Fibroblast of lung (primary cell): ENCODE measurements around the gene ZFP64.

Source experiments
- CTCF ChIP-seq, 2 donors: IDR thresholded peaks in 1 of 2; conservative IDR thresholded peaks in 1 of 2; 1 replicate in 1 of 2; 2 replicates in 1 of 2; pipeline ENCODE4 v1.5.1; 2011 to 2012; ENCODE audit warnings: low read length in 2 of 2, control low read depth in 1 of 2, inconsistent platforms in 1 of 2, low read depth in 1 of 2, mild to moderate bottlenecking in 1 of 2
- EZH2 ChIP-seq: IDR thresholded peaks from 2 replicates; pipeline ENCODE4 v1.5.1; 2012; ENCODE audit warnings: low read length, control low read depth, mild to moderate bottlenecking; ENCODE audit errors: missing control alignments

DNA sequence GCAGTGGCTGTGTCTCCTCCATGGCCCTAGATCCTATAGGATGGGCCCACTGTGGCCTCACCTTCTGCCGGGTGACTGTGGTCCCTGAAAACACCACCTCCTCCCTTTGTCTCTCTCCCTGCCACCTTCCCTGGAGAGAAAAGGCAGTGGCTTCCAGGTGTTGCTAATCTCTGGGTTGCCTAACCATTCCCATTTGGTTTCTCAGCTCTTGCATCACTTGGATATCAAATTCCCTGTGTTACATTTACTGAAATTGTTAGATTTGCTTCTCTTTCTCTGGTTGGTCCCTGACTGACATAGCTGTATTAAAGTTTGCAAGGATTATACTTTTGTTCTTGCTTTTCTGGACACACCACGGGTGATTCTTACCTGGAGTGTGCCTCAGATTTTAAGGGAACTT, 9.3 kb upstream of the ZFP64 start:
- TF ChIP-seq CTCF (conservative IDR thresholded peaks at IDR 0.05 in 1 of 2, IDR thresholded peaks at IDR 0.05 in 1 of 2; ENCODE audit: low read depth in 1 of 2, low read length in 2 of 2) (no peak), EZH2 (no peak)
